Activated naive CD4-positive, alpha-beta T cell treated with anti-CD3 and anti-CD28 coated beads, Interleukin-2, amount 10 ng/mL, durations not matched to agents 7 days and 5 days (primary cell): Measurements from ENCODE around the gene GPD1L.
A peak's percentile ranks its signal among the peaks of the same experiment; 100 is the strongest.
"Not testable (repeated sequence)": the region's sequence is repeated elsewhere in the genome, so short reads cannot be mapped to it uniquely, and the experiment has no call there.

Experiments
- CTCF ChIA-PET: fragments of 350-600 bp; sonication (Branson Sonifier 250); formaldehyde crosslinking; loops from one replicate; lab custom pipeline; 2021; ENCODE audit warnings: antibody characterized with exemption; lab: Charles Lee
- DNase-seq: peaks from one replicate; pipeline ENCODE4 v3.0.0-alpha.2; 2020
- H3K27ac Mint-ChIP-seq: one replicate; pipeline ENCODE4 v1.8.0; 2021; ENCODE audit warnings: mild to moderate bottlenecking, moderate library complexity, mixed read lengths
- H3K27me3 Mint-ChIP-seq: one replicate; pipeline ENCODE4 v1.8.0; 2021; ENCODE audit warnings: mild to moderate bottlenecking, mixed read lengths
- H3K36me3 Mint-ChIP-seq: one replicate; pipeline ENCODE4 v1.8.0; 2021; ENCODE audit warnings: mixed read lengths
- H3K4me1 Mint-ChIP-seq: one replicate; pipeline ENCODE4 v1.8.0; 2021; ENCODE audit warnings: mixed read lengths
- H3K4me3 Mint-ChIP-seq: one replicate; pipeline ENCODE4 v1.8.0; 2021; ENCODE audit warnings: mild to moderate bottlenecking, moderate library complexity, mixed read lengths
- H3K9me3 Mint-ChIP-seq: one replicate; pipeline ENCODE4 v1.8.0; 2021; ENCODE audit warnings: mixed read lengths

The GPD1L gene

GRCh38 chr3:32093204-32093603 is 13.2 kb upstream of the GPD1L start:
- H3K27me3 Mint-ChIP-seq, result peaks cover 59% of the 10 kb centered on the region
- H3K9me3 Mint-ChIP-seq, result peaks cover 20% of the 10 kb centered on the region
- H3K4me3 Mint-ChIP-seq, result no peak overlapping the region
- H3K36me3 Mint-ChIP-seq, result no peaks in the 10 kb centered on the region
- CTCF ChIA-PET, result no interaction called here
- peaks cover 27% of the 10 kb centered on the region for H3K4me1 Mint-ChIP-seq
- DNase-seq, result no peak
- no peak overlapping the region for H3K27ac Mint-ChIP-seq

- peaks cover 31% of the 10 kb centered on the region for H3K4me1 Mint-ChIP-seq
- CTCF ChIA-PET, result no interaction called here
- H3K9me3 Mint-ChIP-seq, result peaks cover 6% of the 10 kb centered on the region
- DNase-seq, result no peak
- no peaks in the 10 kb centered on the region for H3K36me3 Mint-ChIP-seq
- no peak overlapping the region for H3K4me3 Mint-ChIP-seq
- H3K27me3 Mint-ChIP-seq, result peaks cover 39% of the 10 kb centered on the region
- H3K27ac Mint-ChIP-seq, result no peak overlapping the region
These were observed 11.0 kb upstream of the GPD1L start for GRCh38 chr3:32095431-32095830.

GRCh38 chr3:32097768-32098167 is 8.7 kb upstream of the GPD1L start:
- Mint-ChIP-seq H3K4me3 (no peak overlapping the region), H3K27ac (peak overlapping the region; percentile 53), H3K27me3 (peaks cover 28% of the 10 kb centered on the region), H3K9me3 (peaks cover 16% of the 10 kb centered on the region), H3K4me1 (peaks cover 13% of the 10 kb centered on the region), H3K36me3 (peaks cover 5% of the 10 kb centered on the region)
- no peak for DNase-seq
- CTCF ChIA-PET, result no interaction called here

GRCh38 chr3:32098528-32098927 is 7.9 kb upstream of the GPD1L start:
- Mint-ChIP-seq H3K4me3 (no peak overlapping the region), H3K9me3 (peaks cover 16% of the 10 kb centered on the region), H3K36me3 (peaks cover 5% of the 10 kb centered on the region), H3K27ac (no peak overlapping the region), H3K27me3 (peaks cover 21% of the 10 kb centered on the region), H3K4me1 (peaks cover 10% of the 10 kb centered on the region)
- no peak for DNase-seq
- CTCF ChIA-PET, result interaction anchor here (1.4 kb wide), 1 partner anchor 23 kb away, joined by 3 read pairs; no protein-coding TSS in a partner anchor

- Mint-ChIP-seq H3K4me1 (peaks cover 12% of the 10 kb centered on the region), H3K9me3 (peaks cover 18% of the 10 kb centered on the region), H3K27me3 (peaks cover 12% of the 10 kb centered on the region), H3K4me3 (no peak overlapping the region), H3K36me3 (peaks cover 5% of the 10 kb centered on the region), H3K27ac (no peak overlapping the region)
- CTCF ChIA-PET, result interaction anchor here (1.5 kb wide), 1 partner anchor 76 kb away, joined by 3 read pairs; no protein-coding TSS in a partner anchor
- no peak for DNase-seq
These were observed 6.0 kb upstream of the GPD1L start for GRCh38 chr3:32100465-32100864.

- no peak for DNase-seq
- peaks cover 4% of the 10 kb centered on the region for H3K27me3 Mint-ChIP-seq
- H3K4me1 Mint-ChIP-seq, result peaks cover 21% of the 10 kb centered on the region
- CTCF ChIA-PET, result no interaction called here
- H3K27ac Mint-ChIP-seq, result no peak overlapping the region
- no peak overlapping the region for H3K4me3 Mint-ChIP-seq
- peaks cover 18% of the 10 kb centered on the region for H3K9me3 Mint-ChIP-seq
- H3K36me3 Mint-ChIP-seq, result peaks cover 7% of the 10 kb centered on the region
These were observed 4.1 kb upstream of the GPD1L start for GRCh38 chr3:32102289-32102688.

GRCh38 chr3:32104492-32104891 is 1.9 kb upstream of the GPD1L start:
- Mint-ChIP-seq H3K4me1 (peaks cover 29% of the 10 kb centered on the region), H3K36me3 (peaks cover 18% of the 10 kb centered on the region), H3K27ac (no peak overlapping the region), H3K27me3 (peaks cover 4% of the 10 kb centered on the region), H3K4me3 (no peak overlapping the region), H3K9me3 (peaks cover 12% of the 10 kb centered on the region)
- CTCF ChIA-PET, result interaction anchor here (0.9 to 1.7 kb wide), 3 partner anchors 10 to 291 kb away, joined by 3 to 5 read pairs (median 3); no protein-coding TSS in a partner anchor
- no peak for DNase-seq

- peaks cover 12% of the 10 kb centered on the region for H3K9me3 Mint-ChIP-seq
- CTCF ChIA-PET, result interaction anchor here (1.7 kb wide), 1 partner anchor 9 kb away, joined by 5 read pairs; no protein-coding TSS in a partner anchor
These were observed 909 bp upstream of the GPD1L start for GRCh38 chr3:32105291-32106131.

GRCh38 chr3:32106929-32107362 is 526 bp downstream of the GPD1L start:
- Mint-ChIP-seq H3K9me3 (peaks cover 7% of the 10 kb centered on the region), H3K4me1 (peaks cover 49% of the 10 kb centered on the region), H3K4me3 (peak overlapping the region; percentile 98), H3K36me3 (peaks cover 28% of the 10 kb centered on the region), H3K27ac (peak overlapping the region; percentile 91), H3K27me3 (peaks cover 2% of the 10 kb centered on the region)
- CTCF ChIA-PET, result no interaction called here
- DNase-seq, result no peak

More at GRCh38 chr3:32105291-32106131, 909 bp upstream of the GPD1L start:
- no peak for DNase-seq
- peaks cover 37% of the 10 kb centered on the region for H3K4me1 Mint-ChIP-seq
- H3K27ac Mint-ChIP-seq, result peak overlapping the region; percentile 79
- peaks cover 4% of the 10 kb centered on the region for H3K27me3 Mint-ChIP-seq
- H3K4me3 Mint-ChIP-seq, result peak overlapping the region; percentile 98
- H3K36me3 Mint-ChIP-seq, result peaks cover 25% of the 10 kb centered on the region

- H3K9me3 Mint-ChIP-seq, DNase-seq, H3K27me3 Mint-ChIP-seq, H3K27ac Mint-ChIP-seq, H3K4me3 Mint-ChIP-seq, CTCF ChIA-PET: not testable (repeated sequence)
- peaks cover 56% of the 10 kb centered on the region for H3K4me1 Mint-ChIP-seq
- peaks cover 25% of the 10 kb centered on the region for H3K36me3 Mint-ChIP-seq
These were observed 1.8 kb downstream of the GPD1L start for GRCh38 chr3:32108224-32108623.

- CTCF ChIA-PET, result interaction anchor here (1.0 kb wide), 1 partner anchor 35 kb away, joined by 5 read pairs; no protein-coding TSS in a partner anchor
- Mint-ChIP-seq H3K36me3 (peaks cover 30% of the 10 kb centered on the region), H3K4me1 (peaks cover 67% of the 10 kb centered on the region), H3K4me3 (no peak overlapping the region), H3K27me3 (no peaks in the 10 kb centered on the region), H3K27ac (no peak overlapping the region), H3K9me3 (peaks cover 1% of the 10 kb centered on the region)
- DNase-seq, result no peak
These were observed 2.8 kb downstream of the GPD1L start for GRCh38 chr3:32109256-32109655.

GRCh38 chr3:32110233-32110760 is 3.9 kb downstream of the GPD1L start:
- Mint-ChIP-seq H3K4me1 (peaks cover 76% of the 10 kb centered on the region), H3K27ac (no peak overlapping the region)
- no peak for DNase-seq

GRCh38 chr3:32111560-32111959 is 5.1 kb downstream of the GPD1L start:
- Mint-ChIP-seq H3K27me3 (no peaks in the 10 kb centered on the region), H3K36me3 (peaks cover 42% of the 10 kb centered on the region), H3K4me1 (peaks cover 79% of the 10 kb centered on the region), H3K27ac (no peak overlapping the region), H3K9me3 (peaks cover 10% of the 10 kb centered on the region), H3K4me3 (no peak overlapping the region)
- no peak for DNase-seq
- CTCF ChIA-PET, result interaction anchor here (0.6 to 1.2 kb wide), 2 partner anchors 27 to 56 kb away, joined by 3 read pairs; no protein-coding TSS in a partner anchor

More at GRCh38 chr3:32110233-32110760, 3.9 kb downstream of the GPD1L start:
- Mint-ChIP-seq H3K27me3 (no peaks in the 10 kb centered on the region), H3K9me3 (peaks cover 5% of the 10 kb centered on the region), H3K36me3 (peaks cover 36% of the 10 kb centered on the region), H3K4me3 (no peak overlapping the region)
- CTCF ChIA-PET, result interaction anchor here (1.0 kb wide), 1 partner anchor 32 kb away, joined by 3 read pairs; no protein-coding TSS in a partner anchor

- H3K4me1 Mint-ChIP-seq, result peaks cover 77% of the 10 kb centered on the region
- H3K27ac Mint-ChIP-seq, result peak overlapping the region; percentile 97
- no peaks in the 10 kb centered on the region for H3K27me3 Mint-ChIP-seq
- no peak for DNase-seq
- peak overlapping the region; percentile 63 for H3K4me3 Mint-ChIP-seq
- peaks cover 10% of the 10 kb centered on the region for H3K9me3 Mint-ChIP-seq
- H3K36me3 Mint-ChIP-seq, result peaks cover 39% of the 10 kb centered on the region
- CTCF ChIA-PET, result interaction anchor here (0.9 to 1.2 kb wide), 4 partner anchors 9 to 88 kb away, joined by 3 to 5 read pairs (median 3); no protein-coding TSS in a partner anchor
These were observed 7.1 kb downstream of the GPD1L start for GRCh38 chr3:32113566-32113965.
